NCI-H2171 treated with DMSO at 0.1 percent for 48 hours (cell line): Measurements from ENCODE around the gene MTCL1.

ENCODE experiments used
- DNase-seq: peaks from one replicate; lab custom pipeline; 2025; lab: John Stamatoyannopoulos, UW

The MTCL1 gene

DNA sequence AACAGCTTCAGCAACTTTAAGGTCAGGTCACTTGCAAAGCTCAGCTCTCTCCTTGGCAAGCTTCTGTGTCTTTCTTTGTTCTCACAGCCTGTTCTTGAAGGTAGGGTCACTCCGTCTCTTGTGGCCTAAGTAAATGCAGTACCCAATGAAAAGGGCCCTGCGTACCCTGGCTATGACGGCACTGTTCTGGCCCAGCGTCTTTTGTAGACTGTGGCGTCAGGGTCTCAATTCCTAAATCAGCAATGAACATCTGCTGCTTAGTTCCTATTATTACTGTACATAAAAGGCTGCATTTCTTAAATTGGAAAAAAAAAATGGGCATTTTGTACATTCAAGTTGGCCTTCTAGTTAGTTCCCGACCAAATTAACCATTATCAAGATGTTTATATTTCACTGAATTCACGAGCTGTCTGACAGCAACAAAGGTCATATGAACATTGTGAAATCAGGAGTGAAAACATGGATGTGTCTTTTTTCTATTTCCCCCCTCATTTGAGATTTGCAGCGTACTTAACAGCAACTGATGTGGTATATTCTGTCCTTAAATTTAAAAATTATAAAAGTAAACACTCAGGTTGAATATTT is 17.0 kb upstream of the MTCL1 start:
- DNase-seq = peak; percentile 35

- no peak for DNase-seq
Observed at GRCh38 chr18:8688816-8689215, 16.5 kb upstream of the MTCL1 start.

GRCh38 chr18:8689517-8689916 is 15.8 kb upstream of the MTCL1 start:
- no peak for DNase-seq

DNA sequence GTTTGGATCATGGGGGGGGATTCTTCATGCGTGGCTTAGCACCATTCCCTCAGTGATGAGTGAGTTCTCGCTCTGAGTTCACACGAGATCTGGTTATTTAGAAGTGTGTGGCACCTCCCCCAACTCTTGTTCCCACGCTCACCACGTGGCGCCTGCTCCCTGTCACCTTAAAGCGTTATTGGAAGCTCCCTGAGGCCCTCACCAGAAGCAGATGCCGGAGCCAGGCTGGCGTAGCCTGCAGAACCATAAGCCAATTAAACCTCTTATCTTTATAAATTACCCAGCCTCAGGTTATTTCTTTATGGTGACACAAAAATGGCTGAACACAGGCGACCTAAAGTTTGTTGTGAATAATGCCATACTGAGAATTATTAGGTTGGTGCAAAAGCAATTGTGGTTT is 10.5 kb upstream of the MTCL1 start:
- DNase-seq = no peak

- DNase-seq = no peak
Observed at GRCh38 chr18:8695932-8696517, 9.3 kb upstream of the MTCL1 start.

- peak; percentile 41 for DNase-seq
Observed at GRCh38 chr18:8696749-8697211, 8.6 kb upstream of the MTCL1 start.

DNA sequence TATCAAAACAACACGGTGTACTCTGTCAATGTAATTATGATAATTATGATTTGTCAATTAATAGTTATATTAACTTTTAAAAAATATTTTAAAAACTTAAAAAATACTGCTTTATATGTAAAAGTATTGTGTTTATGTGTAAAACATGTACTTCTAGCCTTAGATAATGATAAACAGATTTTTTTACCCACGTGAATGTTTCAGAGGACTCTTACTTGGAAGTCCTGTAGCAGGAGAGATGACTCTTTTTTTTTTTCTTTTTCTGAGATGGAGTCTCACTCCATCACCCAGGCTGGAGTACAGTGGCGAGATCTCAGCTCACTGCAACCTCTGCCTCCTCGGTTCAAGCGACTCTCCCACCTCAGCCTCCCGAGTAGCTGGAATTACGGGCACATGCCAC is 6.2 kb upstream of the MTCL1 start:
- DNase-seq = no peak

DNA sequence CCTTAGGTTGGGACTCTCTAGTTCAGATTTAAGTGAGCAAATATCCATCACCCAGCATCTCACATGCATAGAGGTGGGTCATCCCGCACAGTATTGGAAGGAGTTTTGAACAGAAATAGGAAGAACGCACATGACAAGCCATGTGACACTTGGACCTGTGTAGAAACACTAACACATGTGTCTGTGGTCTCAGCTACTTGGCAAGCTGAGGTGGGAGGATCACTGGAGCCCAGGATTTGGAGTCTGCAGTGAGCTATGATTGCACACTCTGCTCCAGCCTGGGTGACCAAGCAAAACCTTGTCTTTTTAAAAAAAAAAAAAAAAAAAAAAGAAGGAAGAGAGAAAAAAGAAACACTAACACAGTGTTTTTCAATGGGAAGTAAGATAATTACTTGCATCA is 5.4 kb upstream of the MTCL1 start:
- no peak for DNase-seq

GRCh38 chr18:8701546-8702118 is 3.7 kb upstream of the MTCL1 start:
- no peak for DNase-seq

DNA sequence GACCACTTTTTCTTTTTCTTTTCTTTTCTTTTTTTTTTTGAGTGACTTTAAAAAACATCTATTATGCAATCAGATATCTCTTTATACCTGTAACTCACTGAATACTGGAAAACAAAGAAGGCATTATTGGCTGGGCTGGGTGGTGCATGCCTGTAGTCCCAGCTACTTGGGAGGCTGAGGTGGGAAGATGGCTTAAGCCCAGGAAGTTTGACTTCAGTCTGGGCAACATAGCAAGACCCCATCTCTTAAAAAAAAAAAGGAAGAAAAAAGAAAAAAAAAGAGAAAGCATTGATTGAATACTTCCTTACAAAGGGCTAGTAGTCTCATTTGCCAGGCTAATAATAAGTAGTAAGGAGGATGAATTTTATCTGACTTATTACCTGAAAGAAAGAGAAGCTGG is 2.7 kb upstream of the MTCL1 start:
- DNase-seq = no peak

DNA sequence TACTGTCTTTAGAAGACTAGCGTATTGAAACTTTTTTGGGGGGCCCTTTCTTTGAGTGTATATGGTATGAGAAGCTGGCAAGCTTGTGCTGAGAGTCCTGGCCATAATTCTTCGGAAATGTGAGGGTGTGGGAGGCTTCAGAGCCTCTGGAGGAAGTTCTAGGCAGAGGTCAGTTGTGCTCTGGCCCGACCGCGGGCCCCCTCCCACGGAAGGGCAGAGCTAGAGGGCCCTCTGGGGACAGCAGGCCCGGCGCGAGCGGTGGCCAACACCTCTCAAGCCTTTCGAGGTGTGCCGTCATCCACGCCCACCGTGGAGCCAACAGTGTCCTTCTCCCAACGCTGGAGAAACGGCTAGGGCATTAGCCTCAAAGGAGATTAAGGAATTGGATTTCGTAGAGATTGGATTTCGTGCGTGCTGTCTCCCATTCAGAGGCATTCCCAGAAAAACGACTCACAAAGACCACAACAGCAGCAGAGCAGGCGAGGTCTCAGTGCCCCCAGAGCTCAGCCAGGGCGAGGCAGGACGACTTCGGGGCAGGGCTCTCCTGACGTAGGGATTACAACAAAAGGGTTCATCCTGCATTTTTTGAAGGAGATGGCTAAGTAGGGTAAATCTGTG is 2.2 kb upstream of the MTCL1 start:
- no peak for DNase-seq

DNA sequence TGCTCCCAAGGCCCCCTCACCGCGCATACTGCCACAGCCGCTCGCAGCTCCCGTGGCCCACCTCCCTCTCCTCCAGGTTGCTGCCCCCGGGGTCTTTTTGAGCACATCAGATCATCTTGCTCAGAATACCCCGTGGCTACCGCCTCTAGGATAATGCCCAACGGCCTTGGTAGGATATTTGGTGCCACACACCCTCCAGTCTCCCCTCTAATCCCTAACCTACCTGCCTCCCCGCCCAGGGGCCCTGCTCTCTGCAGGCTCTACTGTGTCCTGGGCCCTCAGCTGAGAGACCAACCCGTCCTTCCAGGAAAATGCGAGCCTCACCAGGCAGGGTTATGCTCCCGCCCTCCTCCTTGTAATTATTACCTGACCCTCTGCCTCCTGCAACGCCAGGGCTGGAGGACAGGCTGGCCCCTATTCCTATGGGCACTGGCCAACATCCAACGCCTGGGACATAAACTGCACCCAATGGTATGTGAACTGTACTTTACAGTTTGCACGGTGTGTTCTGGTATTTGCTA is 1.5 kb upstream of the MTCL1 start:
- no peak for DNase-seq

- peak; percentile 79 for DNase-seq
Observed at GRCh38 chr18:8704361-8705237, 757 bp upstream of the MTCL1 start.

DNA sequence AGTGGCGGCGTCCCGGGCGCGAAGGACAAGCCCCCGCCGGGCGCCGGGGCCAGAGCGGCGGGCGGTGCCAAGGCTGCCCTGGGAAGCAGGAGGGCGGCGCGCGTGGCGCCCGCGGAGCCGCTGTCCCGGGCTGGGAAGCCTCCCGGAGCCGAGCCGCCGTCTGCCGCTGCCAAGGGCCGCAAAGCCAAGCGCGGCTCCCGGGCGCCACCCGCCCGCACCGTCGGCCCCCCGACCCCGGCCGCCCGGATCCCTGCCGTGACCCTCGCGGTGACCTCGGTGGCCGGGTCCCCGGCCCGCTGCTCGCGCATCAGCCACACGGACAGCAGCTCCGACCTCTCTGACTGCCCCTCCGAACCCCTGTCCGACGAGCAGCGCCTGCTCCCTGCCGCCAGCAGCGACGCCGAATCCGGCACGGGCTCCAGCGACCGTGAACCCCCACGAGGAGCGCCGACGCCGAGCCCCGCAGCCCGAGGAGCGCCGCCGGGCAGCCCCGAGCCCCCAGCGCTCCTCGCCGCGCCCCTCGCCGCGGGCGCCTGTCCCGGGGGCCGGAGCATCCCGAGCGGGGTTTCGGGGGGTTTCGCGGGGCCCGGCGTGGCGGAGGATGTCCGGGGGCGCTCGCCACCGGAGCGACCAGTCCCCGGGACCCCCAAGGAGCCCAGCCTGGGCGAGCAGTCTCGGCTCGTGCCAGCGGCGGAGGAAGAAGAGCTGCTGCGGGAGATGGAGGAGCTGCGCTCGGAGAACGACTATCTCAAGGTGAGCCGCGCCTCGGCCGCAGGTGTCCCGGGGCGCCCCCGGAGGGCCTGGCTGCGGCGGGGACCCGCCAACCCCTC is 820 bp downstream of the MTCL1 start:
- DNase-seq = peak; percentile 30

- peak; percentile 79 for DNase-seq
Observed at GRCh38 chr18:8706791-8707555, 1.6 kb downstream of the MTCL1 start.

- peak; percentile 78 for DNase-seq
Observed at GRCh38 chr18:8707556-8708300, 2.4 kb downstream of the MTCL1 start.

- no peak for DNase-seq
Observed at GRCh38 chr18:8708670-8709069, 3.3 kb downstream of the MTCL1 start.

- no peak for DNase-seq
Observed at GRCh38 chr18:8709248-8710059, 4.1 kb downstream of the MTCL1 start.

- no peak for DNase-seq
Observed at GRCh38 chr18:8711736-8712135, 6.4 kb downstream of the MTCL1 start.
